Posterior vena cava (tissue), 2 donors: ENCODE data around the gene SF3A1. TPM values are rescaled to one million over a fixed set of nuclear protein-coding genes. Genes with fewer than 3 reads are reported as not detected.
"Not testable (repeated sequence)": the region's sequence is repeated elsewhere in the genome, so short reads cannot be mapped to it uniquely, and the experiment has no call there.

Source experiments
- DNase-seq: peaks from one replicate; pipeline ENCODE4 v3.0.0-alpha.2; 2020; ENCODE audit warnings: low spot score
- intact Hi-C, 2 donors: fragments of 100-400 bp; cut with DNase I; formaldehyde crosslinking; loops; one replicate each; pipeline versions ENCODE4 v1.14.1 to v1.14.2; 2022 to 2023
- total RNA-seq, 2 donors: library from RNA; stranded (reverse); fragmentation: NEBNext Ultra II Directional; extraction: Animal tissue kit (Norgen Biotek cat#: 25700); gene quantifications; one replicate each; pipeline ENCODE4 v1.2.1, GENCODE V29; 2021
- donor health status: DM: yes; HTN: yes; CAD: no.
- donor health status: DM: yes; HTN: yes; CAD: no.

Gene SF3A1
- total RNA-seq, 2 donors from 2014 or later: 106 to 108 TPM

DNA sequence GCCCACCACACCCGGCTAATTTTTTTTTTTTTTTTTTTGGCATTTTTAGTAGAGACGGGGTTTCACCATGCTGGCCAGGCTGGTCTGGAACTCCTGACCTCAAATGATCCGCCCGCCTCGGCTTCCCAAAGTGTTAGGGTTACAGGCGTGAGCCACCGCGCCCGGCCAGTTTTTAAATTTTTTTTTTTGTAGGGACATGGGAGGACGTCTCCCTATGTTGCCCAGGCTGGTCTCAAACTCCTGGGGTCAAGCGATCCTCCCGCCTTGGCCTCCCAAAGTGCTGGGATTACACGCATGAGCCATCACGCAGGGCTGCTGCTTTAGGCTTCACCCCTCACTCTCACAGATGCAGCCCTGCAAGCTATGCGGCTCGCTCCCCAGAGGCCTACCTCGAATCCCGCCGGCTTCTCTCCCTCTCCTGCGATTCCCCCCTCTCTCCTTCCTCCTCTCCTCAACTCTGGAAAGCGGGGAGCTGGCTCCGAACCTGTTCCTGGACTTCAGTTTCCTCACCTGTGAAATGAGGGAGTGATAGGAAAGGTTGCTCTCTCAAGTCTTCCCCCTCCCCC, 1.0 kb upstream of the SF3A1 start:
- intact Hi-C loops: no loop called here
- no peak for DNase-seq

DNA sequence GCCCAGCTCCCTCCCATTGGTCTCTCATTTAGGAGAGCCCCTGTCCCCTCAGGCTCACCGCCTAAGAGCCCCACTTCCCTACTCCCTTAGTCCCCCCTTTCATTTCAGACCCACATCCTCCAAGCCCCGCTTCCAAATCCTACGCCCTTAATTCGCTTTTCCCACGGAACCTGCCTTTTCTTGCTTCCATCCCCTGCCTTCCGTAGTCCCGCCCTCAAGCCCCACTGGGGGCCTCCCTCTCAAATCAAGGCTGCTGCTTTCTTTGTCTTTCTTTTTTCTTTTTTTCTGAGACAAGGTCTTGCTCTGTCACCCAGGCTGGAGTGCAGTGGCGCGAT, 509 bp upstream of the SF3A1 start:
- DNase-seq: no peak
- intact Hi-C loops: no loop called here

DNA sequence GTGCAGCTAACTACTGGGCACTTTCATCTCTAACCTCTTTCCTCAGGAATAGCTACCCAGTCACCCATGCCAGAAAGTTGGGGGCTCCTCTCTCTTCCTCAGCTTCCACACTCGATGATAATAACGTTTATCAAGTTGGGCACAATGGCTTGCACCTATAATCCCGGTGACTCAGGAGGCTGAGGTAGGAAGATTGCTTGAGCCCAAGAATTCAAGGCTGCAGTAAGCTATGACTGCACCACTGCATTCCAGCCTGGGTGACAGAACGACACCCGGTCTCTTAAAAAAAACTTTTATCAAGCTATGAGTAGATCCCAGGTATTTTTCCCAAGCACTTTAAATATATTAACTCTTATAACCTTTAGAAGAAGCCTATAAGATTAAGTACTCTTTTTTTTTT, 2.0 kb downstream of the SF3A1 start:
- intact Hi-C loops: no loop called here
- no peak for DNase-seq

DNA sequence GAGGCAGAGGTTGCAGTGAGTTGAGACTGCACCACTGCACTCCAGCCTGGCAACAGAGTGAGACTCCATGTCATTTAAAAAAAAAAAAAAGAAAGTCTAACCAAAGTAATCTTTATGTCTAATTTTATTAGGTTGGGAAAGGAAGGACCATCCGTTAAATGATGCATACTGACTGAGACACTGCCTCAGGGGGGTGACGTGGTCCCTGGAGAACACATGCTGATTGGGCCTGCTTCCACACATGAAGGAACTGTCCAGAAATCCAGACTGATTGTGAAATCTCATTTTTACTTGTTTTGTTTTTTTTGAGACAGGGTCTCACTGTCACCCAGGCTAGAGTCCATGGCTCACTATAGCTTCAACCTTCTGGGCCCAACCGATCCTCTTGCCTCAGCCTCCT, 5.5 kb downstream of the SF3A1 start:
- intact Hi-C loops: no loop called here
- DNase-seq: no peak

DNA sequence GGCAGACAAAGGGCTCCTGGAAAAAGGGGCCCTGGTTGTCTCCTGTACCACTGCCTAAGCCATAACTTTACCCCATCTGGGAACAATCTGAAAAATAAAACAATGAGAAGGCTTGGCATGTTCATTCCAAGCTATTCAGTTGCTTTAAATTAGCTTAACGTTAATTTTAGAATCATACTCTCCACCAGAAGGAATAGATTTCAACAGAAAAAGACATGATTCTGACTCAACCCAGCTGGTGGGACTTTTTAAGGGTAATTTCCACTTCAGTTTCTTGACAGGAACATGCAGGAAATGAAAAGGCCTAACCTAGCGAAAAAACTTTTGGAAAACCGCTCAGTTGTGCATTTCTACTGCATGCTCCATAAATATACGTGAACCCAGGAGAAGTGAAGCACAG, 7.9 kb downstream of the SF3A1 start:
- no peak for DNase-seq
- intact Hi-C loops: no loop called here

DNA sequence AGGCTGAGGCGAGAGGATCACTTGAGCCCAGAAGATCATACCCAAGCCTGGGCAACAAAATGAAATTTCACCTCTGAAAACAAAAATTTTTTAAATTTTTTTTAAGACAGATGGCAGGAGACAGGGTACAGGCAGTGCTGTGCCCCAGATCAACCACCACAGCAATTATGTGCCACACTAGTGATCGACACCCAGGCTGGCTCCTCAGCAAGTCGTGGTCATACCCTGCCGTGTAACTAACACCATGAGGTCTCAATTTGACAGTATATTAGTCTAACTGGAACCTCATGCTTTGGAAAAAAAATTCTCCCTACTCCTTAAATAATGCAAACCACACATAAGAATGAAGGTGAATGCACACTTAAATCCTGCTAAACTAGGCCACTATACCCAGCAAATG, 8.3 kb downstream of the SF3A1 start:
- DNase-seq: no peak
- intact Hi-C loops: no loop called here

DNA sequence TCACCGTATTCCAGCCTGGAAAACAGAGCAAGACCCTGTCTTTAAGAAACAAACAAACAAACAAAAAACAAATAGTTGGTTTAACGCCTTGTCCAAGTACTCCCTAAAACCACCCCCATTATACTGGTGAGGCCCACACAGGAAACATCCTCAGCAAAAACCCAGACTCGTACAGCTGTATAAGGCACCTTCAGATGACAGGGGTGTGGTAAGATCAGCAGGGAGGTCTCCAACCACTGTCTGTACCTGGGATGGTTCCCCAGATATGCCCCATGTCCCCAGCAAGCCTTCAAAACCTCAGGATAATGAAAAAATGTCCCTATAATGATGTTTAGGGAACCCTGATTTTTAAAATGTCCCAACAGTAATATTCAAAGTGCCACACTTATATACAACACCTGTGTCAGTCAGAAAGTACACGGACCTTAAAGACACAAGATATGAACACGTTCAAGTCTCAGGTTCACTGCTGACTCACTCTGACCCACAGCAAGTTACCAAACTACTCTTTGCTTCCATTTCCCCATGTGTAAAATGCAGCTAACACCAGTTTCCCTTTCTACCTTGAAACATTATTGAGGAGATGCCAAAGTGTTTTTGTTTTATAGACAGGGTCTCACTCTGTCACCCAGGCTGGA, 9.3 kb downstream of the SF3A1 start:
- DNase-seq: no peak
- intact Hi-C loops: no loop called here

DNA sequence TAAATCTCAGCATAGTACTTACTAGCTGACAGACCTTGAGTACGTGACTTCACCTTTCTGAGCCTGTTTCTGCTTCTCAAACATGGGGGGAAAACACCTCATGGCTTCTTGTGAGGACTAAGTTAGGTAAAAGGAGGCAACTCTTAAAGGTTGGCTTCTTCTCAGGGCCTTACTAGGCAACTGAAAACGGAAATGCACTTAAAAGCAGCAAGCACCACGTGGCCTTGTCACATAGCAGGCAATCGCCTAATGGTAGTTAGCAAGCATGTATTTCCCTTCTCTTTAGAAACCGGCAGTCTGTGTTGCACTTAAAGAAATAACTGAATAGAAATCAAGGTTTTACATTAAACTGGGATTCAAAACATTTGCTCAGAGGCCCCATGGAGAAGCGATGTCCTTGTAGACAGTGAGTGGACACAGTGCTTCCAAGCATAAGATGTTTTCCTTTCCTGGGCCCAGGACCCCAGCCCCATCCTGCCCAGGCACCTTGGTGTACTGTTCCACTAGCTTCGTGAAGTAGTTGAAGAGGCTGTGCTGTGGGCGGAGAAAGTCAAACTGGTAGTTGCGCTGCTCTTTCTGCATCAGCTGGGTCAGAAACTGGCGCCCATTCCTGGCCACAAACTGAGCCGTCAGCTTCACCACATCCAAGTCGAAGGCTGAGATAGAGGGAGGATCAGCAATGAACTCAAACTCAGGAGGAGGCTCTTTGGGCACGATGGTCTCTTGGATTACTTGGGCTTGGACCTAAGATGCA, 12.1 kb downstream of the SF3A1 start:
- intact Hi-C loops: no loop called here
- no peak for DNase-seq

DNA sequence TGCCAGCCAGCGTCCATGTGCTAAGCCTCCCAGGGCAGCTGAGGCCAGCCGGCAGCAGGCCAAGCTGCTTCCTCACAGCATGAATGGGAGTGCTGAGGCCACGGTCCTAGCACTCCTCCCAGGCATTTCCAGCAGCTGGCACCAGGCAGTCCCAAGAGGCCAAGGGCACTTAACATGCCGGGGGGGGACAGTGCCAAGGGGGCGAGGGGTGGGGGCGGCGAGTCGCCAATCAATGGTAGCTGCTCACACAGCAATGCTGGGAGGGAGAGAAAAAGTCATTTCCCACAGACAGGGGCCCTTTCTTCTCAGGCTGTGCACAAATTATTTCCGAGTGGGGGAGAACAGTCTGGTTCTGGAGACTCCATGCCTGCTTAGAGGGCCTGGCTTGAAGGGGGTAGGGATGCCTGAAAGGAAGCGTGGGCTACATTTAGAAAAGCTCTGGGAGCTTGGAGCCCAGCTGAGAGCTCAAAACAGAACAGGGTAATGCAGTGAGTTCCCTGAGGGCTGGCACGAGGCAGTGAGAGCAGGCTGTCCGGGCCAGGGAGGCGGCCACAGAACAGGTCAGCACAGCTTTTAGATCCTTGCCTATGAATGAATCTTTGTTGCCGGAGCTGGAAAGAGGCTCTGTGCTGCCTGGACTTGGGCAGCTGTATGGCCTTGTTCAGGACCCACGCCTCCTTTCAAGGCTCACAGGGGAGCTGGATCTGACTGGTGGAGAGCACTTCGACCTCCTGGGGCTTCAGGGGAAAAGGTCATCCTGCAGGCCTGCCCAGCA, 15.6 kb downstream of the SF3A1 start:
- intact Hi-C loops: no loop called here
- no peak for DNase-seq

DNA sequence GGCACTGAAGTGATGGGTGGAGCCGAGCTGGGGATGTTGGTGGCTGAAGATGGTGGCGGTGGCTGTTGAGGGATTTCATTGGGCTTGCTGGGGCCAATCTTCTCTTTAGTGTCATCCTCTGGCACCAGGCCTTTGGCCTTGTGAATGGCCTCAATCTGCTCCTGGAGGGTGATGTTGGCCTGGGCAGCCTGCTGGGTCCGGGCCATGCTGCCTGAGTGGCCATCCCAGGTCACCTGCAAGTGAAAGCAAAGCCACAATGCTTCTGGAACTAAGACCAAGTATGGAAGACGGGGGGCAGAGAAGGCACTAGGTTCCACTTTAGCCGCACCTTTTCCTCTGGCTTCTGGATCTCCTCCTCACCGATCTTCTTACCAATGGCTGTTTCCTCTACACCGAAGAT, 17.9 kb downstream of the SF3A1 start:
- DNase-seq: no peak
- intact Hi-C loops: no loop called here

DNA sequence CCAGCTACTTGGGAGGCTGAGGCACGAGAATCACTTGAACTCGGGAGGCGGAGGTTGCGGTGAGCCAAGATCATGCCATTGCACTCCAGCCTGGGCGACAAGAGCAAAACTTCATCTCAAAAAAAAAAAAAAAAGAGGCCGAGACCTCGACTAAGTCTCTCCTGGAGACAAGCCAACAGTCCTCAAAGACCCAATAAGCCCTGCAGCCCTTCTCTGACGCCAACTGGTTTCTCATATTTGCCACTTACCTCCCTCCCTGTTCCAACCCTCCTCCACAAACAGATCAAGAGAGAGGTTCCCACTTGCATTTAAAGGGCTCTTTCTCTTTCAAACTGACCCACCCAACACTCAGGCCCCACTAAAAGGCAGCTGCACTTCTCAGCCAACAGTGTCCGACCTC, 18.4 kb downstream of the SF3A1 start:
- DNase-seq, intact Hi-C loops: not testable (repeated sequence)

DNA sequence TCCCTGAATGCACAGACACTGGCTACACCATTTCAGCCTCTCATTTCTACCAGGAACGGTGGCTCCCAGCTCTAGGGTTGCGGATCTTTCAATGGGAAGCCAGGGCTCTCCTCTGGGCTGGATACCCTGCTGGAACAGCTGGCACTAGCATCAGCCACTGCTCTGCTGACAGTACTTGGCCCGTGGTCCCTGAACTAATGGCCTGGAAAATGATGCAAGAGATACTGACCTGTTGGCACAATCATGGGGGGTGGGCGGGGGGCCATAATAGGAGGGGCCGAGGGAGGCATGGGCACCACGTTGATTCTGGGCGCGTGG, 19.3 kb downstream of the SF3A1 start:
- DNase-seq: no peak
- intact Hi-C loops: no loop called here

DNA sequence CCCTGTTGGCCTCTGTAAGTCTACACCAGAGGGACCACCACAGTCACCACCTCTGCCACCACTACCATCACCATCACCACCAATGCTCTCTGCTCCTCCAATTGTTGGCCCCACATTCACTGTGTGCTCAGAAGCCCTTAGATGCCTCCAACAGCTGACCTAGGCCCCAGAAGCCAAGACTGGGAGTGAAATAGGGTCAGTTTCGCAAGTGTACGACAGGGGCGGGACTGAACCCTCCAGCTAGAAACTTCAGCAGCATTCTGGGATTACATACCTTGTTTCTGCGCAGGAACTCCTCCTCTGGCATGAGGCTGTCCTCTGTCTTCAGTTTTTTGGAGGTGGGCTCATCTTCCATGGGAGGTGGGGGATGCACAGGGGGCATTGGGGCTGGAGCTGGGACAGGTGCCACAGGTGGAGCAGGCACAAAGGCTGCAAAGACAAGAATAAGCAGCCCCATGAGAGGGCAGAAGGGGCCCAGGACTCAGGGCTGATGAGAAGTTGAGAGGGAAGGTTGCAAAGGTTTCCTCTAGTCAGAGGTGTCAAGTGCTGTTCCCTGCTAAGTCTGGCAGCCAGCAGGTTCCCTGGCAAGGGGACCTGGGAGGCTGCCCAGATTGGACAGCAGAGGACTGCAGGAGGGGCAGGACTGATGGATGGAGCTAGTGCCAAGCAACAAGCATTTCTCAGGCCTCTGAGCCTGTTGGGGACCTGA, 19.8 kb downstream of the SF3A1 start:
- intact Hi-C loops: no loop called here
- DNase-seq: no peak

DNA sequence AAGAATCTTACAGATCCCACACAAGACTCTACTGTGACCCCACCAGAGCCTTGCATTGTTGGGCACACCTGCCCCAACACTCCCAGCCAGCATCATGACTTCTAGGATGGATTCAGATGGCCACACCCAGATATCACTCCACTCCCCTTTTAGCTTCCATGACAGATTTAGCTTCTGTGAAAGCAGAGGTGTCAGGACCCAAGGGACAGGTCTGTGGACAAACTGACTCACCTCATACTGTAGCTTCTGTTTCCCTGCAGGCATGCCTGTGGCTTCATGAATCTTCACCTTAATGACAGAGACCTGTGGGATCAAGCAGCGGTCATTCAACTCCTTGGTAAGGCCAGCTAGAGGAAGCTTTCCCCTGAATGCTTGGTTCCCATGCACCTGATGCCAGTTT, 21.5 kb downstream of the SF3A1 start:
- DNase-seq: no peak
- intact Hi-C loops: no loop called here

DNA sequence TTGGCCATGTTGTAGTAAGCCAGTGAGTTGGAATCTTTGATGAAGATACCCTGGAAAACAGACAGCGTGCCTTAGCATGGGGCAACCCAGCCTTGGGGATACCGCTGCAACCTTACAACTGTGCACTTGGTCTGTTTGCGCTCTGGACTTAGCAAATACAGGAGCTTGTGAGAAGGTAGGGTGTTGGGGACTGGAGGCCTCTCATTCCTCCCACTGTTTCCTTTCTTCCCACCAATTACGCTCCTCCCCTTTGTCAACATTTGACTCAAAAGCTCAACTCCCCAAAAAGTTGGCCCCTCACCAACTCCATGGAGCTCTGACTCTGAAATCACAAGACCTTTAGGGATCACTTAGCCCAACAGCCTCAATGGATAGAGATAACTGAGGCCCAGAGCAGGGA, 22.0 kb downstream of the SF3A1 start:
- DNase-seq: no peak
- intact Hi-C loops: no loop called here

DNA sequence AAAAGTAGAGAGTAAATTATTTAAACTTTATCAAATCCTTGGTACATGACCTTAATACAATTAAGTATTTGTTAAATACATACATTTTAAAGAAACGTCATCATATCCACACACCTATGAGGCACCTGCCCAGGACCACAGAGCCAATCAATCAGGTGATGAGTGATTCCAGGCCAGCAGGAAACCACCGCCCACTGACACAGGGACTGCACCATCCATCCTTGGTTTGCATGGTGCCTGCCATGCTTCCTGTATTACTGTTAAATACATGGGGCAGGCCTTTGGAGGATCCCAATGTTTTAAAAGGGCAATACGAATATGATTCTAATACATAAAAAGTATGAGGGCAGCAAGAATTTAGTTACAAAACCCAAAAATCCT, 23.0 kb downstream of the SF3A1 start:
- DNase-seq: no peak
- intact Hi-C loops: no loop called here

DNA sequence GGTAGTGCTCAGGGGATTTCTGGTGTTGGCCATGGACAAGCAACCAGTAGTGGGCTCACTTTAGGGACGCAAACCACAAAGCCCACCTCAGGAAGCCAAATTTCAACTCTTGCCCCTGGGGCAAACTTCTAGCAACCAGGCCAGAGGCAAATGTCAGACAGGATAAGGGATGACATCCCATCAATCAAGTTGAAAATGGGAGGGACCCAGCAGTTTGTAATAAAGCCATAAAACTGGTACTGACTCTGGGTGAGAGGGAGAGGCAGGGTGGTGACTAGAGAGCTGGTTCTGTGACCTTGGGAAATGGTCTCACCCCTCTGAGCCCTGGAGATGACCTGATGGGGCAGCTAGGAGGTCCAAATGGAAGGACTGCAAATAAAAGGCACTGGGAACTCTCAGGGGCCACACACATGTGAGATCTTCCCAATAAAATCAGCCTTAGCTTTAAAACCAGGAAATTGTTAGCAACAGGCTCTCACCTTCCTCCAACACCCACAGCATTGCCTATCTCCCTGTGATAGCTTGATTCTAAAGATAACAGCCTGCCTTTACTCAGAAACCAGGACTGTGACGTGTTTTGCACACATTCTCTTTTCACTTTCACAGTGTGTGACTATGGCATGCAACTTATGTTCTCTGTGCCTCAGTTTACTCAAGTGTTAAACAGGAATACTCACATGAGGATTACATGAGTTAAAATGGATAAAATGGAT, 23.5 kb downstream of the SF3A1 start:
- intact Hi-C loops: no loop called here
- no peak for DNase-seq

DNA sequence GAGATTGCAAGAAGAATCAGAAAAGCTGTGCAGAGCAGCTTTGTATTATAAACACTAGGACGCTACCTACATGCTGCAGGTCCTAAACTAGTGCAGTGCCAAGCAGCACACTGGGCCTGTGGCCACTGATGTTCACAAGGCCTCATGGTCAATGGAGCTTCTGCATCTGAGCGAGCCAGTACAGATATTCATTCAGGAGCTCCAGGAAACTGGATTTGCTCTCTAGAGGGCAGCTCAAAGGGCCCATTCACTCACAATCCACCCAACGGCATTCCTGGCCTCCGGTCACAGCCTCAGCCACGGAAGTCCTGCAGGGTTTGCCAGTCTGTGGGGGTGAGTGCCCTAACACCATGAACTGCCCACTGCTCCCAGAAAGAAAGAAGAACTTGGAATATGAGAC, 24.1 kb downstream of the SF3A1 start:
- intact Hi-C loops: no loop called here

DNA sequence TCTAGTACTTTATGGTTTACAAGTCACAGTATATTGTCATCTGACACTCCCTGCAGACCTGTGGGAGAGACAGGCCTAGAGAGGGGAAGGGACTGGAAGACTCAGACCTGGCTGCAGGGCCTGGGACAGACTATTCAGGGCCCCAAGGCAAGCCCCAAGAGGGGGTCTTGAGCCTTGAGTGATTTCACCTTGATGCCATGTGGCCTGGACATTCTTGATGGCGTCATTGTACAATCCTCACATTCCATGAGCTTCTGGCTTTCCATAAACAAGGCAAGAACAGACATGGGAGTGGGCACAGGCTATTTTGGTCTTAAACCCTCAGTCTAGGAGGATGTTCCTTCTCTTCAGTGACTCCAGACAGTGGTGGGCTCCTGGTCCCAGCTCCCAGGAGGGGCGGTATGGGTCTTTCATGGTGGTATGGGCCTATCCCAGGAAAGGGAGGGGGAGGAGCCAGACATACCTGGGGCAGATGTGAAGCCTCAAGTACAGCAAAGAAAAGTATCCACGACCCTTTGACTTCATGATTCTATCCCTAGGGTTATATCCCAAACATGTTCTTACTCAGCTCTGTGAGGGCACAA, 28.1 kb downstream of the SF3A1 start:
- intact Hi-C loops: no loop called here

More for the DNA sequence above, 24.1 kb downstream of the SF3A1 start:
- DNase-seq: no peak

More for the DNA sequence above, 28.1 kb downstream of the SF3A1 start:
- no peak for DNase-seq
